Astrocyte of the cerebellum (primary cell): ENCODE measurements around the gene ARHGAP18.

Experiments used
- DNase-seq: peaks from one replicate; pipeline ENCODE4 v3.0.0-alpha.2; 2011; ENCODE audit warnings: low read depth
- H3K4me3 ChIP-seq: 2 replicates; pipeline ENCODE4 v1.5.1; 2011; ENCODE audit warnings: mild to moderate bottlenecking, low read depth, low read length, moderate library complexity
- CTCF ChIP-seq: IDR thresholded peaks from 2 replicates; pipeline ENCODE4 v1.5.1; 2012; ENCODE audit warnings: low read length, low read depth, moderate library complexity, mild to moderate bottlenecking; ENCODE audit errors: missing control alignments
- in situ Hi-C: cut with HindIII; loops from 2 replicates; pipeline ENCODE4 v1.10.0; 2017; ENCODE audit warnings: low sequenced_read_pairs

ARHGAP18 gene

GRCh38 chr6:129651291-129651691, 58.7 kb downstream of the ARHGAP18 start:
- DNase-seq: no peak
- TF ChIP-seq CTCF: no peak
- in situ Hi-C loops: no loop called here
- no peak overlapping the region for H3K4me3 ChIP-seq

GRCh38 chr6:129648819-129649491, 61.0 kb downstream of the ARHGAP18 start:
- DNase-seq: no peak
- in situ Hi-C loops: no loop called here
- no peak for TF ChIP-seq CTCF
- H3K4me3 ChIP-seq: no peak overlapping the region

GRCh38 chr6:129647044-129647443, 62.9 kb downstream of the ARHGAP18 start:
- in situ Hi-C loops: no loop called here
- DNase-seq: no peak
- no peak for TF ChIP-seq CTCF
- no peak overlapping the region for H3K4me3 ChIP-seq

- no peak for TF ChIP-seq CTCF
- H3K4me3 ChIP-seq: no peak overlapping the region
- in situ Hi-C loops: no loop called here
- no peak for DNase-seq
Observed at GRCh38 chr6:129646642-129647041, 63.3 kb downstream of the ARHGAP18 start.

GRCh38 chr6:129645830-129646579, 64.0 kb downstream of the ARHGAP18 start:
- H3K4me3 ChIP-seq: no peak overlapping the region
- DNase-seq: no peak
- no peak for TF ChIP-seq CTCF
- in situ Hi-C loops: no loop called here

GRCh38 chr6:129645106-129645829, 64.7 kb downstream of the ARHGAP18 start:
- TF ChIP-seq CTCF: no peak
- H3K4me3 ChIP-seq: no peak overlapping the region
- in situ Hi-C loops: no loop called here
- no peak for DNase-seq
